Measurements from ENCODE around the gene SGCD. TPM values are rescaled to one million over a fixed set of nuclear protein-coding genes. Genes with fewer than 3 reads are reported as not detected.

The SGCD gene
- total and polyA plus RNA-seq, 9 of the 15 experiments (the other 6 are each of a cell fraction or from before 2014, with no cell fraction given): not detected

DNA sequence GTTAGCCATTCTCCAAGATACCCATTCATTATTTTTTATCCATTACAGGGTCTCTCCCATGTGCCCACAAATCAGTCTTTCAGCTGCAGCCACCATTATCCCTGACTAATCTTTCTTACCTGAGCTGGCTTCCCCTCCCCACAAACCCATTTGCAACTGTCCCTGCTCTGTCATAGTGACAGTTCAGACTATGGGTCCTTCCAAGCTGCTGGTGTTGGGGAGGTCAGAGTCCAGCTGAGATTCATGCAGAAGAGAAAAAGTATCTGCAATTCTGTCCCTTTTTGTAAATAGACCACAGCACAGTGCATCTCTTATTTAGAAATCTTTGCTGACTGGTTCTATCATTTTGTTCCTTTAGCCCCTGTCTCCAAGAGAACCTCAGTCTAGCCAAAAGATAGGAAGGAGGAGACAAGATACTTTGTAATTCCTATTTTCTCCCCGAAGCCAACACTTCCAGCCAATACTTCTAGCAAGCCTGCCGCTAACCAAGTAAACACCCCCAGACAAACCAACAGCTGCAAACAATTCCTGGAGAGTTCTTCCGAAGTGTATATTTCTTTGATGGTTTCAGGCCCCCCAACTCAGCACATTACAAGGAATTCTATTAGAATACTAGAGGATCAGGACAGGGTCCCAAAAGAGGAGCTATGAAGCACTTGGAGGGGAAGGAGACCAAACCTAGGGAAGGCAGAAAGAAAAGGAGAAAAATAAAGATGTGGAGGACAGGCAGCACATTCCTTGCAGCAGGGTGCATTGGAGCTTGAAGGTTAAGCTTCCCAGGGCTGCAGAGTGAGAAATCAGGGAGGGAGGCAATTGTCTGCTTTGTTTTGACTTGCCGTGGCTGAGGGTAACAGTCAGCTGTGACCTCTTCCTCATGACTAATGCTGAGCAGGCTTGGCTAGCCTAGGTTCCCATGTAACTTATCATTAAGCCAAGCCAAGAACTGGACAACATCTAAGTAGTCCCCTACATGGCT lies 148.5 kb downstream of the SGCD start (continued):
- TF ChIP-seq, protein P1, sequence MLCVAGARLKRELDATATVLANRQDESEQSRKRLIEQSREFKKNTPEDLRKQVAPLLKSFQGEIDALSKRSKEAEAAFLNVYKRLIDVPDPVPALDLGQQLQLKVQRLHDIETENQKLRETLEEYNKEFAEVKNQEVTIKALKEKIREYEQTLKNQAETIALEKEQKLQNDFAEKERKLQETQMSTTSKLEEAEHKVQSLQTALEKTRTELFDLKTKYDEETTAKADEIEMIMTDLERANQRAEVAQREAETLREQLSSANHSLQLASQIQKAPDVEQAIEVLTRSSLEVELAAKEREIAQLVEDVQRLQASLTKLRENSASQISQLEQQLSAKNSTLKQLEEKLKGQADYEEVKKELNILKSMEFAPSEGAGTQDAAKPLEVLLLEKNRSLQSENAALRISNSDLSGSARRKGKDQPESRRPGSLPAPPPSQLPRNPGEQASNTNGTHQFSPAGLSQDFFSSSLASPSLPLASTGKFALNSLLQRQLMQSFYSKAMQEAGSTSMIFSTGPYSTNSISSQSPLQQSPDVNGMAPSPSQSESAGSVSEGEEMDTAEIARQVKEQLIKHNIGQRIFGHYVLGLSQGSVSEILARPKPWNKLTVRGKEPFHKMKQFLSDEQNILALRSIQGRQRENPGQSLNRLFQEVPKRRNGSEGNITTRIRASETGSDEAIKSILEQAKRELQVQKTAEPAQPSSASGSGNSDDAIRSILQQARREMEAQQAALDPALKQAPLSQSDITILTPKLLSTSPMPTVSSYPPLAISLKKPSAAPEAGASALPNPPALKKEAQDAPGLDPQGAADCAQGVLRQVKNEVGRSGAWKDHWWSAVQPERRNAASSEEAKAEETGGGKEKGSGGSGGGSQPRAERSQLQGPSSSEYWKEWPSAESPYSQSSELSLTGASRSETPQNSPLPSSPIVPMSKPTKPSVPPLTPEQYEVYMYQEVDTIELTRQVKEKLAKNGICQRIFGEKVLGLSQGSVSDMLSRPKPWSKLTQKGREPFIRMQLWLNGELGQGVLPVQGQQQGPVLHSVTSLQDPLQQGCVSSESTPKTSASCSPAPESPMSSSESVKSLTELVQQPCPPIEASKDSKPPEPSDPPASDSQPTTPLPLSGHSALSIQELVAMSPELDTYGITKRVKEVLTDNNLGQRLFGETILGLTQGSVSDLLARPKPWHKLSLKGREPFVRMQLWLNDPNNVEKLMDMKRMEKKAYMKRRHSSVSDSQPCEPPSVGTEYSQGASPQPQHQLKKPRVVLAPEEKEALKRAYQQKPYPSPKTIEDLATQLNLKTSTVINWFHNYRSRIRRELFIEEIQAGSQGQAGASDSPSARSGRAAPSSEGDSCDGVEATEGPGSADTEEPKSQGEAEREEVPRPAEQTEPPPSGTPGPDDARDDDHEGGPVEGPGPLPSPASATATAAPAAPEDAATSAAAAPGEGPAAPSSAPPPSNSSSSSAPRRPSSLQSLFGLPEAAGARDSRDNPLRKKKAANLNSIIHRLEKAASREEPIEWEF (CRISPR knock-in tag; IDR thresholded peaks at IDR 0.05): no peak
- no peak for TF ChIP-seq EP300 (IDR thresholded peaks at IDR 0.05; ENCODE audit: low read length)
- TF ChIP-seq C11orf30 (IDR thresholded peaks at IDR 0.05; ENCODE audit: low read depth): no peak
- TF ChIP-seq, protein P2, sequence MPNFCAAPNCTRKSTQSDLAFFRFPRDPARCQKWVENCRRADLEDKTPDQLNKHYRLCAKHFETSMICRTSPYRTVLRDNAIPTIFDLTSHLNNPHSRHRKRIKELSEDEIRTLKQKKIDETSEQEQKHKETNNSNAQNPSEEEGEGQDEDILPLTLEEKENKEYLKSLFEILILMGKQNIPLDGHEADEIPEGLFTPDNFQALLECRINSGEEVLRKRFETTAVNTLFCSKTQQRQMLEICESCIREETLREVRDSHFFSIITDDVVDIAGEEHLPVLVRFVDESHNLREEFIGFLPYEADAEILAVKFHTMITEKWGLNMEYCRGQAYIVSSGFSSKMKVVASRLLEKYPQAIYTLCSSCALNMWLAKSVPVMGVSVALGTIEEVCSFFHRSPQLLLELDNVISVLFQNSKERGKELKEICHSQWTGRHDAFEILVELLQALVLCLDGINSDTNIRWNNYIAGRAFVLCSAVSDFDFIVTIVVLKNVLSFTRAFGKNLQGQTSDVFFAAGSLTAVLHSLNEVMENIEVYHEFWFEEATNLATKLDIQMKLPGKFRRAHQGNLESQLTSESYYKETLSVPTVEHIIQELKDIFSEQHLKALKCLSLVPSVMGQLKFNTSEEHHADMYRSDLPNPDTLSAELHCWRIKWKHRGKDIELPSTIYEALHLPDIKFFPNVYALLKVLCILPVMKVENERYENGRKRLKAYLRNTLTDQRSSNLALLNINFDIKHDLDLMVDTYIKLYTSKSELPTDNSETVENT (CRISPR knock-in tag; IDR thresholded peaks at IDR 0.05): no peak
- no peak for TF ChIP-seq CCAR2 (IDR thresholded peaks at IDR 0.05; ENCODE audit: low read depth, low read length)
- no peak for TF ChIP-seq HNRNPL (IDR thresholded peaks at IDR 0.05; ENCODE audit: low read depth, low read length)
- TF ChIP-seq, protein P3, sequence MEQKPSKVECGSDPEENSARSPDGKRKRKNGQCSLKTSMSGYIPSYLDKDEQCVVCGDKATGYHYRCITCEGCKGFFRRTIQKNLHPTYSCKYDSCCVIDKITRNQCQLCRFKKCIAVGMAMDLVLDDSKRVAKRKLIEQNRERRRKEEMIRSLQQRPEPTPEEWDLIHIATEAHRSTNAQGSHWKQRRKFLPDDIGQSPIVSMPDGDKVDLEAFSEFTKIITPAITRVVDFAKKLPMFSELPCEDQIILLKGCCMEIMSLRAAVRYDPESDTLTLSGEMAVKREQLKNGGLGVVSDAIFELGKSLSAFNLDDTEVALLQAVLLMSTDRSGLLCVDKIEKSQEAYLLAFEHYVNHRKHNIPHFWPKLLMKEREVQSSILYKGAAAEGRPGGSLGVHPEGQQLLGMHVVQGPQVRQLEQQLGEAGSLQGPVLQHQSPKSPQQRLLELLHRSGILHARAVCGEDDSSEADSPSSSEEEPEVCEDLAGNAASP (IDR thresholded peaks at IDR 0.05): no peak
- no peak for TF ChIP-seq ZNF699 (CRISPR knock-in tag; IDR thresholded peaks at IDR 0.05; ENCODE audit: insufficient replicate concordance)
- TF ChIP-seq, protein P4, sequence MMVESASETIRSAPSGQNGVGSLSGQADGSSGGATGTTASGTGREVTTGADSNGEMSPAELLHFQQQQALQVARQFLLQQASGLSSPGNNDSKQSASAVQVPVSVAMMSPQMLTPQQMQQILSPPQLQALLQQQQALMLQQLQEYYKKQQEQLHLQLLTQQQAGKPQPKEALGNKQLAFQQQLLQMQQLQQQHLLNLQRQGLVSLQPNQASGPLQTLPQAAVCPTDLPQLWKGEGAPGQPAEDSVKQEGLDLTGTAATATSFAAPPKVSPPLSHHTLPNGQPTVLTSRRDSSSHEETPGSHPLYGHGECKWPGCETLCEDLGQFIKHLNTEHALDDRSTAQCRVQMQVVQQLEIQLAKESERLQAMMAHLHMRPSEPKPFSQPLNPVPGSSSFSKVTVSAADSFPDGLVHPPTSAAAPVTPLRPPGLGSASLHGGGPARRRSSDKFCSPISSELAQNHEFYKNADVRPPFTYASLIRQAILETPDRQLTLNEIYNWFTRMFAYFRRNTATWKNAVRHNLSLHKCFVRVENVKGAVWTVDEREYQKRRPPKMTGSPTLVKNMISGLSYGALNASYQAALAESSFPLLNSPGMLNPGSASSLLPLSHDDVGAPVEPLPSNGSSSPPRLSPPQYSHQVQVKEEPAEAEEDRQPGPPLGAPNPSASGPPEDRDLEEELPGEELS (CRISPR knock-in tag; IDR thresholded peaks at IDR 0.05; ENCODE audit: borderline replicate concordance): no peak
- TF ChIP-seq SAFB (IDR thresholded peaks at IDR 0.05; ENCODE audit: borderline replicate concordance, low read depth, low read length): no peak
- no peak for TF ChIP-seq STAT5B (CRISPR knock-in tag; IDR thresholded peaks at IDR 0.05)
- no peak for TF ChIP-seq NFE2L1 (tag; IDR thresholded peaks at IDR 0.05; ENCODE audit: borderline replicate concordance, low read depth)
